ENCODE results near the gene TBC1D10A. TPM values are rescaled to one million over a fixed set of nuclear protein-coding genes. Genes with fewer than 3 reads are reported as not detected.

Gene TBC1D10A
- polyA plus RNA-seq, 4 donors: 8.5 to 16.3 (median 14.4) TPM

- Histone ChIP-seq H3K9me3 (ENCODE audit: control insufficient read depth in 2 of 2, insufficient read depth in 1 of 2, low read depth in 1 of 2, low read length in 1 of 2) (no peaks in the 10 kb centered on the region), H3K4me3 (ENCODE audit: low read depth in 1 of 3, low read length in 3 of 3) (no peak overlapping the region), H3K4me1 (ENCODE audit: control insufficient read depth in 3 of 3, insufficient read depth in 2 of 3, low read depth in 1 of 3, low read length in 2 of 3) (peaks cover 0 to 57% (median 3%) of the 10 kb centered on the region in 3 donors), H3K27ac (ENCODE audit: low read depth in 1 of 3, low read length in 2 of 3) (peak overlapping the region in 2 of 3 donors; percentile 7 to 15), H3K27me3 (ENCODE audit: control insufficient read depth in 3 of 3, insufficient read depth in 3 of 3, low read length in 3 of 3) (no peaks in the 10 kb centered on the region), H3K36me3 (ENCODE audit: control insufficient read depth in 3 of 3, insufficient read depth in 2 of 3, low read depth in 1 of 3, low read length in 3 of 3) (peaks cover 0 to 54% (median 0%) of the 10 kb centered on the region in 3 donors)
- peak; percentile 77 to 87 for DNase-seq
- WGBS, 3 donors: 4 to 10% (median 5%) methylated on average over 5 of the region's 5 CpGs
- FAIRE-seq: no peak
Observed at GRCh38 chr22:30287648-30288418, 38.9 kb downstream of the TBC1D10A start.

- WGBS, 3 donors: 18 to 51% (median 32%) methylated on average over 28 to 31 of the region's 31 CpGs
- Histone ChIP-seq H3K4me3 (ENCODE audit: low read depth in 1 of 3, low read length in 3 of 3) (no peak overlapping the region), H3K27ac (ENCODE audit: low read depth in 1 of 3, low read length in 2 of 3) (no peak overlapping the region), H3K4me1 (ENCODE audit: control insufficient read depth in 3 of 3, insufficient read depth in 2 of 3, low read depth in 1 of 3, low read length in 2 of 3) (peaks cover 0 to 57% (median 3%) of the 10 kb centered on the region in 3 donors), H3K27me3 (ENCODE audit: control insufficient read depth in 3 of 3, insufficient read depth in 3 of 3, low read length in 3 of 3) (no peaks in the 10 kb centered on the region), H3K9me3 (ENCODE audit: control insufficient read depth in 2 of 2, insufficient read depth in 1 of 2, low read depth in 1 of 2, low read length in 1 of 2) (no peaks in the 10 kb centered on the region), H3K36me3 (ENCODE audit: control insufficient read depth in 3 of 3, insufficient read depth in 2 of 3, low read depth in 1 of 3, low read length in 3 of 3) (peaks cover 0 to 49% (median 0%) of the 10 kb centered on the region in 3 donors)
- no peak for FAIRE-seq
- DNase-seq: peak; percentile 69 to 84
Observed at GRCh38 chr22:30286813-30287647, 39.7 kb downstream of the TBC1D10A start.

- Histone ChIP-seq H3K36me3 (ENCODE audit: control insufficient read depth in 3 of 3, insufficient read depth in 2 of 3, low read depth in 1 of 3, low read length in 3 of 3) (peaks cover 0 to 42% (median 0%) of the 10 kb centered on the region in 3 donors), H3K27ac (ENCODE audit: low read depth in 1 of 3, low read length in 2 of 3) (no peak overlapping the region), H3K9me3 (ENCODE audit: control insufficient read depth in 2 of 2, insufficient read depth in 1 of 2, low read depth in 1 of 2, low read length in 1 of 2) (no peaks in the 10 kb centered on the region), H3K27me3 (ENCODE audit: control insufficient read depth in 3 of 3, insufficient read depth in 3 of 3, low read length in 3 of 3) (no peaks in the 10 kb centered on the region), H3K4me3 (ENCODE audit: low read depth in 1 of 3, low read length in 3 of 3) (no peak overlapping the region), H3K4me1 (ENCODE audit: control insufficient read depth in 3 of 3, insufficient read depth in 2 of 3, low read depth in 1 of 3, low read length in 2 of 3) (peaks cover 0 to 57% (median 3%) of the 10 kb centered on the region in 3 donors)
- 75 to 88% (median 78%) methylated on average over 5 of the region's 5 CpGs for WGBS, 3 donors
- no peak for FAIRE-seq
- no peak for DNase-seq
Observed at GRCh38 chr22:30286331-30286730, 40.4 kb downstream of the TBC1D10A start.

- 83 to 89% (median 85%) methylated on average over 8 of the region's 8 CpGs for WGBS, 3 donors
- Histone ChIP-seq H3K4me1 (ENCODE audit: control insufficient read depth in 3 of 3, insufficient read depth in 2 of 3, low read depth in 1 of 3, low read length in 2 of 3) (peaks cover 0 to 56% (median 3%) of the 10 kb centered on the region in 3 donors), H3K27me3 (ENCODE audit: control insufficient read depth in 3 of 3, insufficient read depth in 3 of 3, low read length in 3 of 3) (no peaks in the 10 kb centered on the region), H3K9me3 (ENCODE audit: control insufficient read depth in 2 of 2, insufficient read depth in 1 of 2, low read depth in 1 of 2, low read length in 1 of 2) (no peaks in the 10 kb centered on the region), H3K27ac (ENCODE audit: low read depth in 1 of 3, low read length in 2 of 3) (no peak overlapping the region), H3K36me3 (ENCODE audit: control insufficient read depth in 3 of 3, insufficient read depth in 2 of 3, low read depth in 1 of 3, low read length in 3 of 3) (peaks cover 0 to 37% (median 0%) of the 10 kb centered on the region in 3 donors), H3K4me3 (ENCODE audit: low read depth in 1 of 3, low read length in 3 of 3) (no peak overlapping the region)
- FAIRE-seq (no peak), DNase-seq (no peak)
Observed at GRCh38 chr22:30285846-30286200, 40.9 kb downstream of the TBC1D10A start.

GRCh38 chr22:30285176-30285845 lies 41.4 kb downstream of the TBC1D10A start:
- no peak overlapping the region for H3K27ac ChIP-seq (ENCODE audit: low read depth in 1 of 3, low read length in 2 of 3)
- no peaks in the 10 kb centered on the region for H3K27me3 ChIP-seq (ENCODE audit: control insufficient read depth in 3 of 3, insufficient read depth in 3 of 3, low read length in 3 of 3)
- 88 to 93% (median 90%) methylated on average over 21 to 27 of the region's 27 CpGs for whole genome bisulfite sequencing, 3 donors
- no peaks in the 10 kb centered on the region for H3K9me3 ChIP-seq (ENCODE audit: control insufficient read depth in 2 of 2, insufficient read depth in 1 of 2, low read depth in 1 of 2, low read length in 1 of 2)
- no peak overlapping the region for H3K4me3 ChIP-seq (ENCODE audit: low read depth in 1 of 3, low read length in 3 of 3)
- DNase-seq (no peak), FAIRE-seq (no peak)
- H3K4me1 ChIP-seq (ENCODE audit: control insufficient read depth in 3 of 3, insufficient read depth in 2 of 3, low read depth in 1 of 3, low read length in 2 of 3): peaks cover 0 to 51% (median 3%) of the 10 kb centered on the region in 3 donors
- H3K36me3 ChIP-seq (ENCODE audit: control insufficient read depth in 3 of 3, insufficient read depth in 2 of 3, low read depth in 1 of 3, low read length in 3 of 3): peaks cover 0 to 33% (median 0%) of the 10 kb centered on the region in 3 donors

- DNase-seq: no peak
- no peak overlapping the region for H3K27ac ChIP-seq (ENCODE audit: low read depth in 1 of 3, low read length in 2 of 3)
- no peak overlapping the region for H3K4me3 ChIP-seq (ENCODE audit: low read depth in 1 of 3, low read length in 3 of 3)
- peaks cover 0 to 33% (median 0%) of the 10 kb centered on the region in 3 donors for H3K36me3 ChIP-seq (ENCODE audit: control insufficient read depth in 3 of 3, insufficient read depth in 2 of 3, low read depth in 1 of 3, low read length in 3 of 3)
- H3K9me3 ChIP-seq (ENCODE audit: control insufficient read depth in 2 of 2, insufficient read depth in 1 of 2, low read depth in 1 of 2, low read length in 1 of 2): no peaks in the 10 kb centered on the region
- H3K27me3 ChIP-seq (ENCODE audit: control insufficient read depth in 3 of 3, insufficient read depth in 3 of 3, low read length in 3 of 3): no peaks in the 10 kb centered on the region
- 88 to 94% (median 89%) methylated on average over 4 of the region's 4 CpGs for WGBS, 3 donors
- H3K4me1 ChIP-seq (ENCODE audit: control insufficient read depth in 3 of 3, insufficient read depth in 2 of 3, low read depth in 1 of 3, low read length in 2 of 3): peaks cover 0 to 45% (median 3%) of the 10 kb centered on the region in 3 donors
- no peak for FAIRE-seq
Observed at GRCh38 chr22:30284666-30285065, 42.1 kb downstream of the TBC1D10A start.

- 70 to 83% (median 76%) methylated on average over 9 of the region's 9 CpGs for WGBS, 3 donors
- no peak for FAIRE-seq
Observed at GRCh38 chr22:30284172-30284571, 42.6 kb downstream of the TBC1D10A start.

GRCh38 chr22:30283342-30283741 lies 43.4 kb downstream of the TBC1D10A start:
- FAIRE-seq (no peak), DNase-seq (no peak)

More at GRCh38 chr22:30284172-30284571, 42.6 kb downstream of the TBC1D10A start:
- peak in 1 of 2 donors; percentile 63 for DNase-seq
- Histone ChIP-seq H3K27me3 (ENCODE audit: control insufficient read depth in 3 of 3, insufficient read depth in 3 of 3, low read length in 3 of 3) (no peaks in the 10 kb centered on the region), H3K4me1 (ENCODE audit: control insufficient read depth in 3 of 3, insufficient read depth in 2 of 3, low read depth in 1 of 3, low read length in 2 of 3) (peaks cover 0 to 47% (median 3%) of the 10 kb centered on the region in 3 donors), H3K4me3 (ENCODE audit: low read depth in 1 of 3, low read length in 3 of 3) (no peak overlapping the region), H3K9me3 (ENCODE audit: control insufficient read depth in 2 of 2, insufficient read depth in 1 of 2, low read depth in 1 of 2, low read length in 1 of 2) (no peaks in the 10 kb centered on the region), H3K36me3 (ENCODE audit: control insufficient read depth in 3 of 3, insufficient read depth in 2 of 3, low read depth in 1 of 3, low read length in 3 of 3) (peaks cover 0 to 33% (median 0%) of the 10 kb centered on the region in 3 donors), H3K27ac (ENCODE audit: low read depth in 1 of 3, low read length in 2 of 3) (no peak overlapping the region)

More at GRCh38 chr22:30283342-30283741, 43.4 kb downstream of the TBC1D10A start:
- peaks cover 0 to 49% (median 3%) of the 10 kb centered on the region in 3 donors for H3K4me1 ChIP-seq (ENCODE audit: control insufficient read depth in 3 of 3, insufficient read depth in 2 of 3, low read depth in 1 of 3, low read length in 2 of 3)
- no peaks in the 10 kb centered on the region for H3K9me3 ChIP-seq (ENCODE audit: control insufficient read depth in 2 of 2, insufficient read depth in 1 of 2, low read depth in 1 of 2, low read length in 1 of 2)
- peaks cover 0 to 33% (median 0%) of the 10 kb centered on the region in 3 donors for H3K36me3 ChIP-seq (ENCODE audit: control insufficient read depth in 3 of 3, insufficient read depth in 2 of 3, low read depth in 1 of 3, low read length in 3 of 3)
- H3K4me3 ChIP-seq (ENCODE audit: low read depth in 1 of 3, low read length in 3 of 3): no peak overlapping the region
- 87% methylated on average over 4 of the region's 4 CpGs for WGBS, 3 donors
- H3K27ac ChIP-seq (ENCODE audit: low read depth in 1 of 3, low read length in 2 of 3): no peak overlapping the region
- H3K27me3 ChIP-seq (ENCODE audit: control insufficient read depth in 3 of 3, insufficient read depth in 3 of 3, low read length in 3 of 3): no peaks in the 10 kb centered on the region
